8988T (cell line): ENCODE measurements around the gene GORAB.

ENCODE experiments used
- DNase-seq: peaks from one replicate; pipeline ENCODE4 v3.0.0; 2011

GORAB gene

GRCh38 chr1:170539154-170539553, 7.2 kb downstream of the GORAB start:
- no peak for DNase-seq

- DNase-seq: no peak
Observed at GRCh38 chr1:170544624-170545023, 12.7 kb downstream of the GORAB start.

GRCh38 chr1:170545476-170545875, 13.5 kb downstream of the GORAB start:
- DNase-seq: no peak

GRCh38 chr1:170547255-170547654, 15.3 kb downstream of the GORAB start:
- no peak for DNase-seq

GRCh38 chr1:170548497-170548896, 16.5 kb downstream of the GORAB start:
- DNase-seq: no peak

GRCh38 chr1:170555370-170555769, 23.4 kb downstream of the GORAB start:
- no peak for DNase-seq

GRCh38 chr1:170556917-170557316, 25.0 kb downstream of the GORAB start:
- DNase-seq: no peak

- no peak for DNase-seq
Observed at GRCh38 chr1:170558731-170559130, 26.8 kb downstream of the GORAB start.

- no peak for DNase-seq
Observed at GRCh38 chr1:170559166-170559565, 27.2 kb downstream of the GORAB start.

GRCh38 chr1:170560681-170561285, 28.8 kb downstream of the GORAB start:
- no peak for DNase-seq

GRCh38 chr1:170562646-170563338, 30.8 kb downstream of the GORAB start:
- DNase-seq: no peak

- no peak for DNase-seq
Observed at GRCh38 chr1:170567214-170567613, 35.2 kb downstream of the GORAB start.

GRCh38 chr1:170568197-170568596, 36.2 kb downstream of the GORAB start:
- no peak for DNase-seq

GRCh38 chr1:170576980-170577379, 45.0 kb downstream of the GORAB start:
- no peak for DNase-seq

GRCh38 chr1:170578359-170578758, 46.4 kb downstream of the GORAB start:
- DNase-seq: no peak

GRCh38 chr1:170580636-170581440, 48.9 kb downstream of the GORAB start:
- DNase-seq: no peak

GRCh38 chr1:170583186-170583585, 51.2 kb downstream of the GORAB start:
- no peak for DNase-seq

- no peak for DNase-seq
Observed at GRCh38 chr1:170586321-170587252, 54.6 kb downstream of the GORAB start.

GRCh38 chr1:170587253-170587593, 55.3 kb downstream of the GORAB start:
- no peak for DNase-seq

GRCh38 chr1:170590921-170591705, 59.1 kb downstream of the GORAB start:
- DNase-seq: no peak

GRCh38 chr1:170592591-170593111, 60.7 kb downstream of the GORAB start:
- no peak for DNase-seq
